ENCODE data around the gene KCNA1. TPM values are rescaled to one million over a fixed set of nuclear protein-coding genes. Genes with fewer than 3 reads are reported as not detected.

KCNA1 gene
- total RNA-seq, 1 experiment from 2014 or later, result not detected

GRCh38 chr12:4933411-4933810 lies 23.7 kb downstream of the KCNA1 start:
- Histone ChIP-seq H3K4me2 (ENCODE audit: low read length) (no peak overlapping the region), H3K9me3 (ENCODE audit: low read length) (no peaks in the 10 kb centered on the region), H3K36me3 (ENCODE audit: low read depth, low read length) (no peaks in the 10 kb centered on the region), H3K4me3 (ENCODE audit: low read length) (no peak overlapping the region), H2AFZ (ENCODE audit: low read length) (no peak overlapping the region), H4K20me1 (ENCODE audit: low read length) (no peaks in the 10 kb centered on the region), H3K4me1 (ENCODE audit: insufficient read depth, low read length) (no peaks in the 10 kb centered on the region), H3K27me3 (ENCODE audit: low read length) (peaks cover 12% of the 10 kb centered on the region), H3K9me2 (replicated peaks; ENCODE audit: low read length) (no peaks in the 10 kb centered on the region), H3F3A (ENCODE audit: low read length, unreplicated experiment) (no peaks in the 10 kb centered on the region), H3K9ac (ENCODE audit: low read length) (no peak overlapping the region), H3K27ac (ENCODE audit: low read length) (no peak overlapping the region), H3K79me2 (ENCODE audit: low read length) (no peaks in the 10 kb centered on the region)
- CTCF ChIA-PET, result no interaction called here
- ATAC-seq (no peak), DNase-seq (no peak)
- no TSS peak for BruUV-seq (replicated peaks)
- TF ChIP-seq CTCF (conservative IDR thresholded peaks at IDR 0.05; ENCODE audit: low read depth, low read length), result no peak
- no peak for TF ChIP-seq EZH2phosphoT487 (IDR thresholded peaks at IDR 0.05; ENCODE audit: borderline replicate concordance, low read length)
- no peak for TF ChIP-seq EZH2 (IDR thresholded peaks at IDR 0.05; ENCODE audit: low read length, unreplicated experiment)
- intact Hi-C loops (cut with micrococcal nuclease), result no loop called here
- POLR2A ChIA-PET (ENCODE audit: unreplicated experiment), result no interaction called here

GRCh38 chr12:4934407-4935035 lies 24.8 kb downstream of the KCNA1 start:
- DNase-seq (peak; percentile 30), ATAC-seq (peak; percentile 57; the same call in 1 of the 2 replicates)
- no peaks in the 10 kb centered on the region for H4K20me1 ChIP-seq (ENCODE audit: low read length)
- H3K79me2 ChIP-seq (ENCODE audit: low read length), result no peaks in the 10 kb centered on the region
- no peak overlapping the region for H3K27ac ChIP-seq (ENCODE audit: low read length)
- TF ChIP-seq EZH2 (IDR thresholded peaks at IDR 0.05; ENCODE audit: low read length, unreplicated experiment) (no peak), EZH2phosphoT487 (IDR thresholded peaks at IDR 0.05; ENCODE audit: borderline replicate concordance, low read length) (no peak), CTCF (conservative IDR thresholded peaks at IDR 0.05; ENCODE audit: low read depth, low read length) (no peak)
- peaks cover 13% of the 10 kb centered on the region for H3K27me3 ChIP-seq (ENCODE audit: low read length)
- H3K9me2 ChIP-seq (replicated peaks; ENCODE audit: low read length), result no peaks in the 10 kb centered on the region
- H3F3A ChIP-seq (ENCODE audit: low read length, unreplicated experiment), result no peaks in the 10 kb centered on the region
- H3K4me1 ChIP-seq (ENCODE audit: insufficient read depth, low read length), result no peaks in the 10 kb centered on the region
- BruUV-seq (replicated peaks), result no TSS peak
- ChIA-PET POLR2A (ENCODE audit: unreplicated experiment) (no interaction called here), CTCF (no interaction called here)
- no peaks in the 10 kb centered on the region for H3K36me3 ChIP-seq (ENCODE audit: low read depth, low read length)
- no peak overlapping the region for H3K4me2 ChIP-seq (ENCODE audit: low read length)
- no peaks in the 10 kb centered on the region for H3K9me3 ChIP-seq (ENCODE audit: low read length)
- H2AFZ ChIP-seq (ENCODE audit: low read length), result no peak overlapping the region
- no peak overlapping the region for H3K9ac ChIP-seq (ENCODE audit: low read length)
- intact Hi-C loops (cut with micrococcal nuclease), result no loop called here
- H3K4me3 ChIP-seq (ENCODE audit: low read length), result no peak overlapping the region

- Histone ChIP-seq H3K79me2 (ENCODE audit: low read length) (no peaks in the 10 kb centered on the region), H4K20me1 (ENCODE audit: low read length) (no peaks in the 10 kb centered on the region), H3K9ac (ENCODE audit: low read length) (no peak overlapping the region), H3F3A (ENCODE audit: low read length, unreplicated experiment) (no peaks in the 10 kb centered on the region), H3K27ac (ENCODE audit: low read length) (no peak overlapping the region), H3K36me3 (ENCODE audit: low read depth, low read length) (no peaks in the 10 kb centered on the region), H3K9me2 (replicated peaks; ENCODE audit: low read length) (no peaks in the 10 kb centered on the region), H3K4me1 (ENCODE audit: insufficient read depth, low read length) (no peaks in the 10 kb centered on the region), H3K9me3 (ENCODE audit: low read length) (no peaks in the 10 kb centered on the region), H3K27me3 (ENCODE audit: low read length) (peaks cover 19% of the 10 kb centered on the region; the same call in 1 of the 2 replicates), H2AFZ (ENCODE audit: low read length) (no peak overlapping the region), H3K4me3 (ENCODE audit: low read length) (no peak overlapping the region), H3K4me2 (ENCODE audit: low read length) (no peak overlapping the region)
- ATAC-seq (no peak), DNase-seq (no peak)
- BruUV-seq (replicated peaks), result no TSS peak
- TF ChIP-seq CTCF (conservative IDR thresholded peaks at IDR 0.05; ENCODE audit: low read depth, low read length) (no peak), EZH2 (IDR thresholded peaks at IDR 0.05; ENCODE audit: low read length, unreplicated experiment) (no peak), EZH2phosphoT487 (IDR thresholded peaks at IDR 0.05; ENCODE audit: borderline replicate concordance, low read length) (no peak)
- CTCF ChIA-PET, result no interaction called here
- intact Hi-C loops (cut with micrococcal nuclease), result no loop called here
- POLR2A ChIA-PET (ENCODE audit: unreplicated experiment), result no interaction called here
These were observed 29.2 kb downstream of the KCNA1 start for GRCh38 chr12:4938900-4939299.

Data from PC-3 (cell line).